IPS-11a (cell line): Measurements from ENCODE around the gene ZNF12.

Source experiments
- H3K4me3 ChIP-seq: one replicate; pipeline ENCODE4 v1.5.1; 2013; ENCODE audit warnings: low read depth, low read length, control low read depth

Gene ZNF12

DNA sequence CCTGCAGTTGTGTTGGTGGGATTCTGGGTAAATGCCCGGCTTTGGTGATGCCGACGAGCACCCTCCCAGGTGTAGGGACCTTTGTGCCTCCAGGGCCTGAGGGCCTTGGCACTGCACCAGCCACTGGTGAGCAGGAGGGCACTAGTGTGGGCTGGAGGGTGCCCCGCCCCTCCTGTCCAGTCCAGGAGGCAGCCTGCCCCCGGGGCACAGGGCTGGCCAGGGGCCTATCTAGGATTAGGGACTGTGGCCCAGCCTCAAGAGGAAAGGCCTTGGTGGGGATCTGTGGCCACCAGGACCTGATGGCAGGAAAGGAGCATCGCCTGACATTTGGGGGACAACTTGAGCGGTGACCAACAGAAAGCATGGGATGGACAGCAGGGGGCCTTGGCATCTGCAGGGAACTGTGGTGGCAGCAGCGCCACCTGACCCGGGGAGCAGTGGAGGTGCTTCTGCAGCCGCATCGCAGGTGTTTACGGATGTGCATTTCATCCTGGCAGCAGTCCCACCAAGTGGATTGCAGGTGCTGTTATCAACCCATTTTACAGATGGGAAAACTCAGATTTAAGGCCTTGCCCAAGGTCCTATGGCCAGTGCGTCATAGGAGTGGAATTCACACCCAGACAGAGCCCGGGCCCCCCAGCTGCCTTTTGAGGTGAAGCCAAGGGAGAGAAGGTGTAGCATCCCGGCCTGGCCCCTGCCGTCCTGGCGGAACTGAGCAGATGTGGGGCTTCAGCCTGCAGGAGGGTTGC is 58.5 kb downstream of the ZNF12 start:
- H3K4me3 ChIP-seq = no peak overlapping the region

DNA sequence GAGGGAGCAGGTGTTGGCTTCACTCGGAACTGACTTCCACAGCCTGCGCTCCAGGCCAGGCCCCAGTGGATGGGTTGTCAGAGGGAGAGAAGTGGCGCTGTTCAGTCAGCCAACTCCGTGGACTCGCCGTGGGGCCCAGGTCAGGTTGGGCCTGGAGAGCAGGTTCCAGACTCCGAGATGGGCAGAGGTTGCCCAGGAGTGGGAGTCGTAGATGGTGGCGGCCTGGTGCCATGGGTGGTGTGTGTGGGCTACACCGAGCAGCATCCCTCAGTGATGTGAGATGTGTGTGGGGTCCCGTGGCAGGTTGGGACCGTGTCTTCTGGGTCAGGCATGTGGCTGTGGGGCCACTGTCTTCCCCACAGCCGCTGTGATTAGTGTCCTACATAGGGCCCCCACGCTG is 59.2 kb downstream of the ZNF12 start:
- H3K4me3 ChIP-seq = no peak overlapping the region

DNA sequence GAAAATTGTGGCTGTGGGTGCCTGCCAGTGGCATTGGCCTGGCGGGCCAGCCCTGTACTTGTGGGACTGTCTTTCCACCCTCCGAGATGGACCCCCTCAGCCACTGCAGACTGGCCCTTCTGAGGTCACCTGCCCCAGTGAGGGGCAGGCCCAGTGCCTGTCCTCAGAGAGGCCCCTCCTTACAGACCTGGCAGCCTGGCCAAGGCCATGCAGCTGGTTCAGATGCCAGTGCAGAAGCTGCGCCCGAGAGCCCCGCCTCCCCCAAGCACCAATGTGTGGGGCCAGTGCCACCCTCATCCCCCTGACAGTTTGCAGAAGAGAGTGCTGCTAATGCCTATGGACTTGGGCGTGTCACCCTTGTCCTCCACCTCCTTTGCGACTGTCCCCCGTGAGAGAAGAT is 59.7 kb downstream of the ZNF12 start:
- no peak overlapping the region for H3K4me3 ChIP-seq

DNA sequence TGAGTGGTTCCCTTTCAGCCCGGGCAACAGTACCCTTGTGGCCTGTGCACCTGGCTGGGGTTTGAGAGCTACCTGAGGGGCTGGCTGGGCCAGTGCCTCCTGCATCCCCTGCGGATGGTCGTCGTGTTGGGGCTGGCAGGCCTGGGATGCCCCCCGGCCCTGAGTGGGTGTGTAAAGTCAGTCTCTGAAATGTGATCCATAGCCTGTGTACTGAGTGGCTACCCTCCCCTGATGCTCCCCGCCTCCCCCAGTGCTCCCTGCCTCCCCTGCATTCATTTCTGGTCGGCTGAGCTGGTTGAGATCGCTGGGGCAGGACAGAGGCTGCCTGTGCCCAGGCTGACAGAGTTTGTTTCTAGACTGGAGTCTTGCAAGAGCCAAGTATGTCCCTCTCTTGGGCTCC is 60.3 kb downstream of the ZNF12 start:
- H3K4me3 ChIP-seq = no peak overlapping the region

DNA sequence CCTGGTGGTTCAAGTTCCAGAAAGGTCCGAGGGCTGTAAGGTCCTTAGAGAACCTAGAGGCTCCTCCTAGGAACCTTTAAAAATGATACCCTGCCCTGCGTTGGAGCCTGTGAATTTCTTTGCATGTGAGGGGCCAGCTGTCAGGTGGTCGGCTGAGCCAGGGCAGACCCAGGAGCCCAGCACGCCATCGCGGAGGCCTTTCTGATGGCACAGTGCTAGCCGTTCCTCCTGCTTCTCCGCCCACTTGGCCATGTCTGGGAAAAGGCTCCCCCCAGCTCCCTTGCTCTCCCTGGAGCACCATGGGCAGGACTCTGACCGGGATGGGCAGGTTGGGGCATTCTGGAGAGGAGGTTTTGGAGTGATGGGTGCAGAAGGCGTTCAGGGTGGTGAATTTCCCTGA is 62.0 kb downstream of the ZNF12 start:
- H3K4me3 ChIP-seq = no peak overlapping the region

DNA sequence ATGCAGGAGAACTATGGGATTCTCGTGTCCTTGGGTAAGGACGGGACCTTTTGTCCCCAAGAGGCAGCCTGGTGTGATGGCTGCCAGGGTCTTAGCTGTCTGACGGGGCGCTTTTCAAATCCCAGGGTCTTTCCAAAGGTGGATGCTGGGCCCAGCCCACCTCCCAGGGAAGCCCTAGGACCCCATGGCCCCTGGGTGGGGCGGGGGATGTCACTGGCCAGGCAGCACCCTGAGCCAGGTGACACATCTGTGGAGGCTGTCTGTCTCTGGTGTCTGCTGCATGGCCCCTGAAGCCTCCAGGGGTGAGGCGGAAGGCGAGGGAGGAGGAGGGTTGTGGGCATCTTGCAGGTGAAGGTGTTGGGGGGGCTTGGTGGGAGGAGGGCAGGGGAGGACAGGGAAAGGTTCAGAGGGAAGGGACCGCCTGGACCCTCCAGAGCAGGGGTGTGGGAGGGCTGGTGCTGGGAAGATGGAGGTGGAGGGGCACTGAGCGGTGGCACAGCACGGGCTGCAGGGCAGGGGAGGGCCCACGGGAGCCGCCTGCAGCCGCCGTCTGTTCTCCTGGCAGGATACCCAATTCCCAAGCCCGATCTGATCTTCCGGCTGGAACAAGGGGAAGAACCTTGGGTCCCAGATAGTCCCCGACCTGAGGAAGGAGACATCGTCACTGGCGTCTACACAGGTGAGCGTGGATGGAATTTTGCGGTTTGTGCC is 62.7 kb downstream of the ZNF12 start:
- no peak overlapping the region for H3K4me3 ChIP-seq

DNA sequence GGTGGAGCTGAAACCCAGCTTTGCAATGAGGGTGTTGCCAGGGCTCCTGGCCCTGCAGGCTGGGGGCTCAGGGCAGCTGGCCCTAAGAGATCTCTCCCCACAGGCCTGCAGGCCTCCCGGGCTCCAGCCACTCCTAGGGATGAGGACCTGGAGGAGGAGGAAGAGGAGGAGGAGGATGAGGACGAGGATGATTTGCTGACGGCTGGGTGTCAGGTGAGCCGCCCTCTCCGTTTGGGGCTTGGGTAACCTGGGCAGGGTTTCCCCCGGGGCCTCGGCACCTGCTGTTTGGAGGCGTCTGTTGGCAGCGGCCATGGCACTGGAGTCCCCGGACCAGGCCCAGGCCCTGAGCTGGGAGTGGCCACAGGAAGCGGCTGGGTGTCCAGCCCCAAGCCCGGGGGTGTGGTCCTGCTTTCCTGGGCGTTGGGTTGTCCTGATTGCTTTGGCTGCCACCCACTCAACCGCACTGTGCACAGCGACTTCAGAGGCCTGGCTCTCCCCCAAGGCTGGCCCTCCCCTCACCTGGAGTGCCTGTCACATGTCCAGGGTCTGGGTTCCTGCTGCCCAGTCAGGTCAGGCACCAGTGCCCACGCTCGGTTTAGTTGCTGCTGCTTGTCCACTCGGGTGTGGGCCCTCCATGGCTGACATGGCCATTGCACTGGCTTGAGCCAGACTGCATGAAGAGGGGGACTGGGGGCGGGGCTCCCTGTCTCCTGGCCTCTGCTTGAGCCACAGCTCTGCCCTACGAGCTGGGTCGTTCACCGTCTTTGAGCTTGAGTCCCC is 63.7 kb downstream of the ZNF12 start:
- no peak overlapping the region for H3K4me3 ChIP-seq

DNA sequence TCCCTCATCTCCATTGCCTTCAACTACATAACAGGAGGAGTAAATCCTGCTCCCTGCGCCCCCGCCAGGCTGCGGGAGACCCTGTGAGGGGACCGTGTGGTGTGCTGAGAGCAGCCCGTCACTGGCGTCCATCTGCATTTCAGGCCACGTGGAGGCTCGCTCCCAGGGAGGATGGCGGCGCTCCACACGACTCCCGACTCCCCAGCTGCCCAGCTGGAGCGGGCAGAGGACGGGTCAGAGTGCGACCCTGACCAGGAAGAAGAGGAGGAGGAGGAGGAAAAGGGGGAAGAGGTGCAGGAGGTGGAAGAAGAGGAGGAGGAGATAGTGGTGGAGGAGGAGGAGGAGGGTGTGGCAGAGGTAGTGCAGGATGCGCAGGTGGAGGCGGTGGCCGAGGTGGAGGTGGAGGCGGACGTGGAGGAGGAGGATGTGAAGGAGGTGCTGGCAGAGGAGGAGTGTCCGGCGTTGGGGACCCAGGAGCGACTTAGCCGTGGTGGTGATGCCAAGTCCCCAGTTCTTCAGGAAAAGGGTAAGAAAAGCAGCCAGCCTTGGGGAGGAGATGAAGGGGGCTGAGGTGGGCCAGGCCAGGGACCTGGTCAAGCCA is 64.4 kb downstream of the ZNF12 start:
- H3K4me3 ChIP-seq = no peak overlapping the region

DNA sequence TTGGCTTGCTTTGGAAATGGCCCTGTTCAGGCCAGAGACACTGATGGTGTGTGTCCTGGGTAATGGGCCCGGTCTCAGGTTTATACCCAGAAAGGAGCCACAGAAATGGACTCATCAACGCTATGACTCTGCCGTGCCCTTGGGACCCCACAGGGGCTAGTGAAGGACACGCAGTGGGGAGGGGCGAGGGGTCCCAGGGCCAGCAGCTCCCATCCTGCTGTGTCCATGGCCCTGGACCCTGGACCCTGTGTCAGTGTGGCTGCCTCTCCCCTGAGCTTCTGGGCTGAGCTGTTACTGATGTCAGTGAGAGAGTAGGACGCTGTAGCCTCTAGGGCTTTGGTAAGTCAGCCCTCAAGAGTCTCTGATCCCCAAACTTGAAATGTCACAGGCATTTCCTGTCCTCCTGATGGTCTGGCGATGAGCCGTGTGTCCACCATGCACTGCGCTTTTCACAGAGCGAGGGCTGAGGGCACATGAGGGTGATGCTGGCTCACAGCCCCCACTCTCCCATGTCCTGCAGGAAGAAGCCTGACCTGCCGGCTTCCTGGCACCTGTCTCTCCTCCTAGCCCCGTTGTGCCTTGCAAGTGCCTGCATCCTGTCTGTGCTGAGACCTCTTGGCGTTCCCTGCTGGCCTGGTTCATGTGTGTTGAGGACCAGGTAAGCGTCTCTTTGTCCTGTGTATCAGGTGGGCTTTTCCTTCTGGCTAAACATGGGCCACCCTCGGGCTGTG is 65.3 kb downstream of the ZNF12 start:
- H3K4me3 ChIP-seq = no peak overlapping the region

DNA sequence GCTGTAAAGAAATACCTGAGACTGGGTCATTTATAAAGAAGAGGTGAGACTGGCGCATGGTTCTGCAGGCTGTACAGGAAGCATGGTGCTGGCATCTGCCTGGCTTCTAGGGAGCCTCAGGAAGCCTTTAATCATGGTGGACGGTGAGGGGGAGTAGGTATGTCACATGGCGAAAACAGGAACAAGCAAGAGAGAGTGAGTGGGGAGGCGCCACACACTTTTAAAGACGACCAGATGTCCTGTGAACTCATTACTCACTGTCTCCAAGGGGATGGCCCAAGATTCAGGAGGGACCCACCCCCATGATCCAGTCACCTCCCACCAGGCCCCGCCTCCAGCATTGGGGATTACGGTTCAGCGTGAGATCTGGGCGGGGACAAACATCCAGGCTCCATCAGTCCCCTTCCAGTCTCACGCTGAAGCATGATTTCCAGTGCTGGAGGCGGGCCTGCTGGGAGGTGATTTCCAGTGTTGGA is 66.5 kb downstream of the ZNF12 start:
- H3K4me3 ChIP-seq = no peak overlapping the region

DNA sequence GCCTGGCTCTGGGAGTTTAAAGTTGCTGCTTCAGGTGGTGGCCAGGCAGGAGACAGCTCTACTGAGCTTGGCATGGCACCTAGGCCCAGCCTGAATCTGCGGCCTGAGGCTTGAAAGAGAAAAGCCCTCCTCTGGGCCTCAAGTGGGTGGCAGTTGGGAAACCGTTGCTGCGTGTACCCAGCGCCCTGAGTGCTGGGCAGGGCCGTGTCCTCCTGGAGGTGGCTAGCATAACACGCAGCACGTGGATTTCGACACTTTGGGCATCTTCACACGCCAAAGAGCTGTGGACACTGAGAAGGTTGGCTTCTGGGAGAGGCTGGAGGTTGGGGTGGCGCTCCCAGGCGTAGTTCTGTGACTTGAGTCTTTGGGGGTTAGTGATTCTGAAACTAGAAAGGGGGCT is 67.1 kb downstream of the ZNF12 start:
- no peak overlapping the region for H3K4me3 ChIP-seq

DNA sequence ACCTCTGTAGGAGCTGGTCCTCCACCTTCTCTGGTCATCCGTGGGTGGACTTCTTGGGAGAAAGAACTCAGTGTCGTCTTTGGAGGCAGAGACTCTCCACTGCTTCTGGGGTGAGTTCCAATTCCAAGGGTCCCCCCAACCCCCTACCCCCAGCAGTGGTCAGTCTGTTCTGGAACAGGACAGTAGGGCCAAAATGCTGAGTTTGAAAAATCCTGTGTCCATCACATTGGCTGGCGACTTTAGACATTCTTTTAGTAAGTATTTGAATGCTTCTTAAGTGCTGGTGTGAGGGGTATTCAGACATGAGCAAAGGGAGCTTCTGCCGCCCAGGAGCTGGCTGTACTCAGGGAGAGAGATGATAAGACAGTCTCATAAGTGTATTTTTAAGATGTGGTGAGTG is 67.7 kb downstream of the ZNF12 start:
- no peak overlapping the region for H3K4me3 ChIP-seq
